ENCODE data around the gene BEST2.

BEST2 gene

GRCh38 chr19:12783849-12784393, 32.3 kb downstream of the BEST2 start:
- Histone ChIP-seq H3K9me3 (ENCODE audit: insufficient read depth, low read depth, low read length) (no peaks in the 10 kb centered on the region), H3K9ac (ENCODE audit: low read depth, low read length) (peak overlapping the region; percentile 66; the same call in 1 of the 2 replicates), H3K27ac (ENCODE audit: low read length) (no peak overlapping the region), H3K4me1 (ENCODE audit: insufficient read depth, low read length) (peaks cover 19% of the 10 kb centered on the region; the same call in 1 of the 2 replicates), H3K4me3 (ENCODE audit: low read length) (peak overlapping the region; percentile 70; the same call in 1 of the 2 replicates), H3K27me3 (ENCODE audit: insufficient read depth, low read length) (no peaks in the 10 kb centered on the region), H3K36me3 (ENCODE audit: insufficient read depth, low read depth, low read length) (no peaks in the 10 kb centered on the region)

- no peak overlapping the region for H3K4me3 ChIP-seq (ENCODE audit: low read length)
- H3K27ac ChIP-seq (ENCODE audit: low read length), result no peak overlapping the region
- no peaks in the 10 kb centered on the region for H3K36me3 ChIP-seq (ENCODE audit: insufficient read depth, low read depth, low read length)
- H3K9me3 ChIP-seq (ENCODE audit: insufficient read depth, low read depth, low read length), result no peaks in the 10 kb centered on the region
- H3K9ac ChIP-seq (ENCODE audit: low read depth, low read length), result no peak overlapping the region
- no peaks in the 10 kb centered on the region for H3K27me3 ChIP-seq (ENCODE audit: insufficient read depth, low read length)
- H3K4me1 ChIP-seq (ENCODE audit: insufficient read depth, low read length), result peaks cover 18% of the 10 kb centered on the region; the same call in 1 of the 2 replicates
Measured at GRCh38 chr19:12784394-12784870, 32.8 kb downstream of the BEST2 start.

GRCh38 chr19:12784871-12785430, 33.4 kb downstream of the BEST2 start:
- no peak overlapping the region for H3K27ac ChIP-seq (ENCODE audit: low read length)
- no peaks in the 10 kb centered on the region for H3K36me3 ChIP-seq (ENCODE audit: insufficient read depth, low read depth, low read length)

GRCh38 chr19:12785431-12786031, 33.9 kb downstream of the BEST2 start:
- H3K9ac ChIP-seq (ENCODE audit: low read depth, low read length), result no peak overlapping the region
- H3K36me3 ChIP-seq (ENCODE audit: insufficient read depth, low read depth, low read length), result no peaks in the 10 kb centered on the region
- H3K4me3 ChIP-seq (ENCODE audit: low read length), result no peak overlapping the region
- peaks cover 19% of the 10 kb centered on the region; the same call in 1 of the 2 replicates for H3K4me1 ChIP-seq (ENCODE audit: insufficient read depth, low read length)
- no peaks in the 10 kb centered on the region for H3K9me3 ChIP-seq (ENCODE audit: insufficient read depth, low read depth, low read length)
- no peak overlapping the region for H3K27ac ChIP-seq (ENCODE audit: low read length)
- peaks cover 4% of the 10 kb centered on the region for H3K27me3 ChIP-seq (ENCODE audit: insufficient read depth, low read length)

More at GRCh38 chr19:12784871-12785430, 33.4 kb downstream of the BEST2 start:
- Histone ChIP-seq H3K9ac (ENCODE audit: low read depth, low read length) (no peak overlapping the region), H3K4me3 (ENCODE audit: low read length) (no peak overlapping the region), H3K27me3 (ENCODE audit: insufficient read depth, low read length) (no peaks in the 10 kb centered on the region), H3K4me1 (ENCODE audit: insufficient read depth, low read length) (peaks cover 16% of the 10 kb centered on the region; the same call in 1 of the 2 replicates), H3K9me3 (ENCODE audit: insufficient read depth, low read depth, low read length) (no peaks in the 10 kb centered on the region)

GRCh38 chr19:12786141-12786870, 34.7 kb downstream of the BEST2 start:
- no peak overlapping the region for H3K27ac ChIP-seq (ENCODE audit: low read length)
- no peak overlapping the region for H3K9ac ChIP-seq (ENCODE audit: low read depth, low read length)
- peaks cover 12% of the 10 kb centered on the region for H3K27me3 ChIP-seq (ENCODE audit: insufficient read depth, low read length)
- no peaks in the 10 kb centered on the region for H3K36me3 ChIP-seq (ENCODE audit: insufficient read depth, low read depth, low read length)
- H3K4me3 ChIP-seq (ENCODE audit: low read length), result no peak overlapping the region
- H3K9me3 ChIP-seq (ENCODE audit: insufficient read depth, low read depth, low read length), result no peaks in the 10 kb centered on the region
- H3K4me1 ChIP-seq (ENCODE audit: insufficient read depth, low read length), result peaks cover 25% of the 10 kb centered on the region

GRCh38 chr19:12786952-12787351, 35.4 kb downstream of the BEST2 start:
- Histone ChIP-seq H3K4me3 (ENCODE audit: low read length) (no peak overlapping the region), H3K27ac (ENCODE audit: low read length) (no peak overlapping the region), H3K27me3 (ENCODE audit: insufficient read depth, low read length) (peaks cover 18% of the 10 kb centered on the region), H3K9ac (ENCODE audit: low read depth, low read length) (no peak overlapping the region), H3K36me3 (ENCODE audit: insufficient read depth, low read depth, low read length) (no peaks in the 10 kb centered on the region), H3K9me3 (ENCODE audit: insufficient read depth, low read depth, low read length) (no peaks in the 10 kb centered on the region), H3K4me1 (ENCODE audit: insufficient read depth, low read length) (peaks cover 25% of the 10 kb centered on the region)

- H3K27ac ChIP-seq (ENCODE audit: low read length), result no peak overlapping the region
- no peaks in the 10 kb centered on the region for H3K9me3 ChIP-seq (ENCODE audit: insufficient read depth, low read depth, low read length)
- H3K4me3 ChIP-seq (ENCODE audit: low read length), result no peak overlapping the region
- peaks cover 25% of the 10 kb centered on the region for H3K4me1 ChIP-seq (ENCODE audit: insufficient read depth, low read length)
- no peaks in the 10 kb centered on the region for H3K36me3 ChIP-seq (ENCODE audit: insufficient read depth, low read depth, low read length)
- H3K9ac ChIP-seq (ENCODE audit: low read depth, low read length), result no peak overlapping the region
- H3K27me3 ChIP-seq (ENCODE audit: insufficient read depth, low read length), result peaks cover 23% of the 10 kb centered on the region
Measured at GRCh38 chr19:12787458-12787857, 35.9 kb downstream of the BEST2 start.

- Histone ChIP-seq H3K27me3 (ENCODE audit: insufficient read depth, low read length) (peaks cover 30% of the 10 kb centered on the region), H3K4me1 (ENCODE audit: insufficient read depth, low read length) (peaks cover 25% of the 10 kb centered on the region), H3K9me3 (ENCODE audit: insufficient read depth, low read depth, low read length) (no peaks in the 10 kb centered on the region), H3K4me3 (ENCODE audit: low read length) (peak overlapping the region; percentile 76; the same call in 1 of the 2 replicates), H3K27ac (ENCODE audit: low read length) (no peak overlapping the region), H3K36me3 (ENCODE audit: insufficient read depth, low read depth, low read length) (no peaks in the 10 kb centered on the region), H3K9ac (ENCODE audit: low read depth, low read length) (peak overlapping the region; percentile 48; the same call in 1 of the 2 replicates)
Measured at GRCh38 chr19:12788042-12788681, 36.6 kb downstream of the BEST2 start.

GRCh38 chr19:12788682-12789097, 37.1 kb downstream of the BEST2 start:
- Histone ChIP-seq H3K27ac (ENCODE audit: low read length) (no peak overlapping the region), H3K27me3 (ENCODE audit: insufficient read depth, low read length) (peaks cover 32% of the 10 kb centered on the region), H3K9ac (ENCODE audit: low read depth, low read length) (peak overlapping the region; percentile 48; the same call in 1 of the 2 replicates), H3K9me3 (ENCODE audit: insufficient read depth, low read depth, low read length) (no peaks in the 10 kb centered on the region), H3K4me3 (ENCODE audit: low read length) (peak overlapping the region; percentile 76), H3K36me3 (ENCODE audit: insufficient read depth, low read depth, low read length) (no peaks in the 10 kb centered on the region), H3K4me1 (ENCODE audit: insufficient read depth, low read length) (peaks cover 21% of the 10 kb centered on the region)

GRCh38 chr19:12789098-12789903, 37.7 kb downstream of the BEST2 start:
- peaks cover 24% of the 10 kb centered on the region for H3K4me1 ChIP-seq (ENCODE audit: insufficient read depth, low read length)
- no peak overlapping the region for H3K27ac ChIP-seq (ENCODE audit: low read length)

More at GRCh38 chr19:12789098-12789903, 37.7 kb downstream of the BEST2 start:
- Histone ChIP-seq H3K36me3 (ENCODE audit: insufficient read depth, low read depth, low read length) (no peaks in the 10 kb centered on the region), H3K9ac (ENCODE audit: low read depth, low read length) (peak overlapping the region; percentile 48; the same call in 1 of the 2 replicates), H3K4me3 (ENCODE audit: low read length) (peak overlapping the region; percentile 76), H3K27me3 (ENCODE audit: insufficient read depth, low read length) (peaks cover 34% of the 10 kb centered on the region), H3K9me3 (ENCODE audit: insufficient read depth, low read depth, low read length) (no peaks in the 10 kb centered on the region)
